ENCODE measurements around the gene ATP1B3.

Gene ATP1B3

DNA sequence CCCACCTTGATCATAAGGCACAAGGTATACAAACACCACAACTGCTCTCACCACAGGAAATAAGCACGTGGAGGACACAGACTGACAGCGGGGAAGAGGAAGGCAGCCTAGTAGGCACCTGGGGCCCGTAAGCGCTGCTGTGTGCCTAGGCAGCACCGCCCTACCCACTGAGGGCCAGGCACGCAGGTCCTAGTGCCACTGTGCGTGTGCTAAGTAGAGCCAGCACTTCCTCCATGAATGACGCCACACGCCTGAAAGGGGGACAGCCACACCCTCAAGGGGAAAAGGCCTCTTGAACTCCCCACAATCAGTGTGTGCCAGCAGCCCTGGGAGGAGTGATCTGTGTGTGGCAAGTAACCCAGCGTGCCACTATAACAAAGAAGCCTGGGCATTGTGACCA lies 73.0 kb downstream of the ATP1B3 start:
- no peak for DNase-seq (ENCODE audit: extremely low read depth, low read depth)
- TF ChIP-seq, protein P1, sequence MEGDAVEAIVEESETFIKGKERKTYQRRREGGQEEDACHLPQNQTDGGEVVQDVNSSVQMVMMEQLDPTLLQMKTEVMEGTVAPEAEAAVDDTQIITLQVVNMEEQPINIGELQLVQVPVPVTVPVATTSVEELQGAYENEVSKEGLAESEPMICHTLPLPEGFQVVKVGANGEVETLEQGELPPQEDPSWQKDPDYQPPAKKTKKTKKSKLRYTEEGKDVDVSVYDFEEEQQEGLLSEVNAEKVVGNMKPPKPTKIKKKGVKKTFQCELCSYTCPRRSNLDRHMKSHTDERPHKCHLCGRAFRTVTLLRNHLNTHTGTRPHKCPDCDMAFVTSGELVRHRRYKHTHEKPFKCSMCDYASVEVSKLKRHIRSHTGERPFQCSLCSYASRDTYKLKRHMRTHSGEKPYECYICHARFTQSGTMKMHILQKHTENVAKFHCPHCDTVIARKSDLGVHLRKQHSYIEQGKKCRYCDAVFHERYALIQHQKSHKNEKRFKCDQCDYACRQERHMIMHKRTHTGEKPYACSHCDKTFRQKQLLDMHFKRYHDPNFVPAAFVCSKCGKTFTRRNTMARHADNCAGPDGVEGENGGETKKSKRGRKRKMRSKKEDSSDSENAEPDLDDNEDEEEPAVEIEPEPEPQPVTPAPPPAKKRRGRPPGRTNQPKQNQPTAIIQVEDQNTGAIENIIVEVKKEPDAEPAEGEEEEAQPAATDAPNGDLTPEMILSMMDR (IDR thresholded peaks at IDR 0.05; ENCODE audit: low read depth, low read length) = no peak

DNA sequence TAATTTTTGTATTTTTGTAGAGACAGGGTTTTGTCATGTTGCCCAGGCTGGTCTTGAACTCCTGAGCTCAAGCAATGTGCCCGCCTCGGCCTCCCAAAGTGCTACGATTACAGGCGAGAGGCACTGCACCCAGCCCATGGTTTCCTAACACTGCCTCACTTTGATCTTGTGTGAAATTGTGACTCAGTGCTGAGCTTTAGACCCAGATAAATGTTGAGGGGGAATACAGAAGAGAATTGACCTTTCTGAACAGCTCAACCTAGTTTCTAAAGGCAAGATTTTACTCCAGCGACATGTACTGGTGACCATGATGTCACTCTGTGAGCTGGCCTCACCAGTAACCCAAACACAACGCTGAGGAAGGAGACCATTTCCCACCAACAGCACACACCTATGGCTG lies 73.5 kb downstream of the ATP1B3 start:
- no peak for DNase-seq (ENCODE audit: extremely low read depth, low read depth)
- TF ChIP-seq, protein P1 (IDR thresholded peaks at IDR 0.05; ENCODE audit: low read depth, low read length) = no peak

DNA sequence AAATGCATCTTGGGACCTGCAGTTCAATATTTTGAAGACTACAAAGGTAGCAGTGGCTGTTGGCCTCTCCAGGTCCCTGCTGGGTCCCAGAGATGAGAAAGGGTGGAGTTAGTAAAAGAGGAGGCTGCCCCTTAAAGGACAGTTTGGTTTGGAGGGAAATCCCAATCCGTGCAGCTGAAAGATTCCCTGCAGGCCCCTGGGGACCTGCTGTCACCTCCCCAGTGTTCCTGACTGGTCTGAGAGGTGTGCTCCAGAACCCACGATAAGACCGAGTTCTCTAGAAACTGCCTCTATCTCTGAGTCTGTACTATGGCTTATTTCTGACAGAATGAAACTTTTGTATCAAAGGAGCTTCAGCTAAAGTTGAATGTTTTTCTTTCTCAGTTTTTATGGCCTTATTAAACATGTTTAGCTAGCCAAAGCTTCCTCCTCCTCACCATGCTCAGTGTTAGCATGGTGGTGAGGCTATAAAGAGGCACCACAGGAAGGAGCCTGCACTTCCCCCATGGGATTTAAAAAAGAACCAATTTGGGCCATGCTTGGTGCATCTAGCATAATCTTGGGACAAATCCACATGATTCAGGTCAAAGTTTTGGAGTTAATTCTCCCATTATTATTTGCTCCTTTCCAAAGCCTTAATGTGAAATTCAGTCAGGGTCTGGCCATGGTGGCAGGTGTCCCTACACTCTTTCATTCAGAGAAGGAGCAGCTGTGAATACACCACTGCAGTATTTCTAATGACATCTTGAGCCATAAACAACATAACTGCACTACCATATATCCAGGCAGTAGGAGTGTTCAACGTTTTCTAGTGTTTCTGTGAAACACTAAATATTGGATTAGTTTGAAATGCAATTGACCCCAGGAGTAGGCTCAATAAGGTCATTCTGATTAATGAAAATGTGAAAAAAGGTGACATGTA lies 74.4 kb downstream of the ATP1B3 start:
- DNase-seq (ENCODE audit: extremely low read depth, low read depth) = no peak

DNA sequence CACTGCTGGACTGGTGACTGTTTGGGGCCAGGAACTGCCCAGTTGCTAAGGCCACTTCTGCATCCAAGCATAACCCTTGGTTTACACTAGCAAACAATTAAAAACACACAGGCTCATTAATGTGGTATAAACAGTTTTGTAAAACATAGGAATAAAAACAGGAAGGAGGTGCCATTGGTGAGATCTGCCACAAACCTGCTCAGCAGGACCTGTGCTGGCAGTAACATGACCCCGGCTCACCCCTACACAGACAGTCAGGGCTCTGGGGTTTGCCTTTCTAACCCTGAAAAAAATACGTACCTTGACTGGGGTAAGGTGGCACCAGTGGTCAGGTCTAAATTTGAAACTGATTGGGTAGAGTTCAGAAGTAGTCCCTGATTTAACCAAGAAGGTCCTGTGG lies 76.2 kb downstream of the ATP1B3 start:
- DNase-seq (ENCODE audit: extremely low read depth, low read depth) = no peak
- TF ChIP-seq, protein P1 (IDR thresholded peaks at IDR 0.05; ENCODE audit: low read depth, low read length) = no peak

More for the DNA sequence above, 74.4 kb downstream of the ATP1B3 start:
- TF ChIP-seq, protein P1 (IDR thresholded peaks at IDR 0.05; ENCODE audit: low read depth, low read length) = no peak

DNA sequence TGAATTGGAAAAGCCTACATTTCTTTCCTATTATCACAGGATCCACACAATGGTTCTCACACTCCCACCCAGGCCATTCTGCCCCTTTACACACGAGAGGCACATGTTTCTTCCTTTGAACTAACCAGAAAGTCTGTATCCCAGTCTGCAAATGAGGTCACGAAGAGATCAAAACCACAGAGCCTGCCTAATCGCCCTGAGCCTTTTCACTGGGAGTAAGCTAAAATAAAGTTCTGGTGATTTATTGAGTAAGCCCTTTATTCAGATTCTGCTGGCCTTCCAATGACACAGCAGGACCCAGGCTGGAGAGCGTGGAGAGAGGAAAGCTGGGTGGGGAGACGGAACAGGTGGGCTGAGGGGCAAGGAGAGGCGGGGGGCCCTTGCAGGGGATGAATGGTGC lies 78.7 kb downstream of the ATP1B3 start:
- no peak for DNase-seq (ENCODE audit: extremely low read depth, low read depth)

DNA sequence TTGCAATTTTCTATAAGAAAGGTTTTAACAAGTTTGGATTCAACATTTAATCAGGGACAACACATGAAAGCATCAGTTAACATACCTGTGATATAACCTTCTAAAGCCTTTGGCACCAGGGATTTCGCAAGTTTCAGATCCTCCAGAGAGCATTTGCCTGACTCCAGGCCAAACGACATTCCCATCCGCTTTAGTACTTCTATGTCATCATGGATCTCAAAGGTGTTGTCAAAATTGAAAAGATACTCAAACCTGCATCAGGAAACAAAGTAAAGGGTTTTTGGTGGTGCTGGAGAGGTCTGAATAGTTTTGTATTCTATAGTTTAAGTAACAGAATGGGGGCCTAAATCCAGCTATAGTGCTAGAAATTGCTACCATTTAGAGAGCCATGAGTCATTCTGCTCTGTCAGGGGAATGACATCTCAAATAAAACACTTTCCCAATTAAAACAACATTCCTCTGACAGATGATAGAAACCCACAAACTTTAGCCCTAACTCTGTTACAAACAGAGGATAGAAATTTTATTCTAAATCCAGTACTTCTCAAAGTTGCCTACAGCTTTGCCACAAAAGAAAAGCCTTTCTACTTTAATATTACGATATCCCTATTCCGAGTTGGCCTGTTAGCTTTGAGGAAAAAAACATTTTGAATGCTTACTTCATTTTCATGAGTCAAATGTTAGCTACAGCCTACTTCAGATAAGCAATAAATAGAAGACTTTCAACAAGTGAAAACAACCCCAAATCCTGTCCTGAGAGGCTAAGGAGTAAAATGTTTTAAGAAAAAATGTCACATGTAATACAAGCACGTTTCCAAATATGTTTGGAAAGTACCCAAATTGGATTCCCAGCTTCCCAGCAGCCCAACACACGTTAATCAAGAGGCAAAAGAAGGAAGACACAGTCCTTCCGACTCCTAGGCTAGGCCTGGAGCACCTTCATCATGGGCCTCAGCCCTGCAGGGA lies 83.4 kb downstream of the ATP1B3 start:
- no peak for DNase-seq (ENCODE audit: extremely low read depth, low read depth)
- TF ChIP-seq, protein P1 (IDR thresholded peaks at IDR 0.05; ENCODE audit: low read depth, low read length) = no peak

More for the DNA sequence above, 78.7 kb downstream of the ATP1B3 start:
- TF ChIP-seq, protein P1 (IDR thresholded peaks at IDR 0.05; ENCODE audit: low read depth, low read length) = no peak

Measured in AG09319 (cell line).